GM23338 (cell line): ENCODE measurements around the gene AFF2. TPM values are rescaled to one million over a fixed set of nuclear protein-coding genes. Genes with fewer than 3 reads are reported as not detected.
A peak's percentile ranks its signal among the peaks of the same experiment; 100 is the strongest.

Experiments used
- ATAC-seq: fragments of 200-7000 bp; cut with Tn5 transposase; 3 replicates; pipeline ENCODE4 v1.9.1; 2020
- DNase-seq: peaks from one replicate; pipeline ENCODE4 v3.0.0-alpha.2; 2015; ENCODE audit warnings: low spot score
- H2AFZ ChIP-seq: fragments of 200-600 bp; sonication (generic); 2 replicates; pipeline ENCODE4 v1.8.0; 2016; ENCODE audit warnings: antibody characterized with exemption, mild to moderate bottlenecking, moderate library complexity
- H3F3A ChIP-seq: fragments of 200-600 bp; sonication (generic); replicated peaks from 2 replicates; pipeline ENCODE4 v1.8.0; 2017; ENCODE audit warnings: antibody characterized with exemption, mixed run types, low read depth
- H3K27ac ChIP-seq: fragments of 200-600 bp; sonication (generic); 2 replicates; pipeline ENCODE4 v1.6.1; 2016; ENCODE audit warnings: low read depth
- H3K27me3 ChIP-seq: fragments of 200-600 bp; sonication (generic); 2 replicates; pipeline ENCODE4 v1.8.0; 2016; ENCODE audit warnings: mild to moderate bottlenecking, mixed run types, moderate library complexity; ENCODE audit not compliant: insufficient read depth
- H3K36me3 ChIP-seq: fragments of 200-600 bp; sonication (generic); 2 replicates; pipeline ENCODE4 v1.8.0; 2016; ENCODE audit warnings: mild to moderate bottlenecking; ENCODE audit not compliant: insufficient read depth
- H3K4me1 ChIP-seq: fragments of 200-600 bp; sonication (generic); 2 replicates; pipeline ENCODE4 v1.8.0; 2016; ENCODE audit warnings: mild to moderate bottlenecking, moderate library complexity; ENCODE audit not compliant: insufficient read depth
- H3K4me2 ChIP-seq: fragments of 200-600 bp; sonication (generic); 2 replicates; pipeline ENCODE4 v1.7.1; 2017; ENCODE audit warnings: mixed run types
- H3K4me3 ChIP-seq: fragments of 200-600 bp; sonication (generic); 2 replicates; pipeline ENCODE4 v1.6.1; 2016; ENCODE audit warnings: mixed run types
- H3K79me2 ChIP-seq: fragments of 200-600 bp; sonication (generic); replicated peaks from 2 replicates; pipeline ENCODE4 v1.8.0; 2017; ENCODE audit warnings: mild to moderate bottlenecking; ENCODE audit not compliant: insufficient read depth
- H3K9me2 ChIP-seq: fragments of 200-600 bp; sonication (generic); 2 replicates; pipeline ENCODE4 v1.8.0; 2017; ENCODE audit not compliant: insufficient read depth
- H4K20me1 ChIP-seq: fragments of 200-600 bp; sonication (generic); replicated peaks from 2 replicates; pipeline ENCODE4 v1.8.0; 2017; ENCODE audit warnings: mild to moderate bottlenecking; ENCODE audit not compliant: insufficient read depth
- H3K27ac Mint-ChIP-seq: 2 replicates; pipeline ENCODE4 v1.8.0; 2020; ENCODE audit warnings: inconsistent platforms, mild to moderate bottlenecking, moderate library complexity, mixed read lengths
- H3K27me3 Mint-ChIP-seq: 3 replicates; pipeline ENCODE4 v1.8.0; 2022; ENCODE audit warnings: low read depth, mild to moderate bottlenecking, moderate library complexity, mixed read lengths, inconsistent platforms; ENCODE audit not compliant: insufficient read depth, poor library complexity
- H3K36me3 Mint-ChIP-seq: 3 replicates; pipeline ENCODE4 v1.8.0; 2021; ENCODE audit warnings: low read depth, mild to moderate bottlenecking, inconsistent platforms, moderate library complexity, mixed read lengths
- H3K4me1 Mint-ChIP-seq: 3 replicates; pipeline ENCODE4 v1.8.0; 2020; ENCODE audit warnings: mild to moderate bottlenecking, inconsistent platforms, mixed read lengths
- H3K4me3 Mint-ChIP-seq: 3 replicates; pipeline ENCODE4 v1.8.0; 2021; ENCODE audit warnings: moderate library complexity, mild to moderate bottlenecking, inconsistent platforms, mixed read lengths
- H3K9me3 Mint-ChIP-seq: 3 replicates; pipeline ENCODE4 v1.8.0; 2020; ENCODE audit warnings: moderate library complexity, mild to moderate bottlenecking, inconsistent platforms, mixed read lengths
- CREB1 ChIP-seq: fragments of 250-450 bp; sonication (Bioruptor Pico); IDR thresholded peaks from 2 replicates; pipeline ENCODE4 v1.5.0; 2020; ENCODE audit warnings: low read depth, mild to moderate bottlenecking, moderate library complexity
- EZH2phosphoT487 ChIP-seq: fragments of 200-600 bp; sonication (generic); IDR thresholded peaks from one replicate; pipeline ENCODE4 v1.8.1; 2018; ENCODE audit warnings: antibody characterized with exemption; ENCODE audit not compliant: unreplicated experiment
- JUNB ChIP-seq: IDR thresholded peaks from one replicate; pipeline ENCODE4 v1.6.1; 2016; ENCODE audit warnings: antibody characterized with exemption; ENCODE audit not compliant: unreplicated experiment
- NANOG ChIP-seq: IDR thresholded peaks from 2 replicates; pipeline ENCODE4 v1.6.1; 2016; ENCODE audit warnings: antibody characterized with exemption, borderline replicate concordance
- POLR2AphosphoS5 ChIP-seq: IDR thresholded peaks from 2 replicates; pipeline ENCODE4 v1.6.1; 2016; ENCODE audit warnings: antibody characterized with exemption, low read depth
- REST ChIP-seq: IDR thresholded peaks from one replicate; pipeline ENCODE4 v1.6.1; 2018; ENCODE audit warnings: antibody characterized with exemption; ENCODE audit not compliant: unreplicated experiment
- STAT1 ChIP-seq: IDR thresholded peaks from one replicate; pipeline ENCODE4 v1.6.1; 2016; ENCODE audit warnings: antibody characterized with exemption; ENCODE audit not compliant: unreplicated experiment
- ZNF114 ChIP-seq: fragments of 250-450 bp; sonication (Bioruptor Pico); IDR thresholded peaks from 2 replicates; pipeline ENCODE4 v1.5.0; 2020; ENCODE audit warnings: mild to moderate bottlenecking, moderate library complexity
- ZNF331 ChIP-seq: fragments of 250-450 bp; sonication (Bioruptor Pico); IDR thresholded peaks from 2 replicates; pipeline ENCODE4 v1.5.0; 2020; ENCODE audit warnings: low read depth, mild to moderate bottlenecking, moderate library complexity
- polyA plus RNA-seq: library from polyadenylated mRNA; unstranded; fragments of >200 nt; fragmentation: Nextera tagmentation; extraction: Ambion mirVana; gene quantifications from 2 replicates; pipeline ENCODE4 v1.2.1, GENCODE V29; 2016
- total RNA-seq: library from RNA; depleted of rRNA; stranded (reverse); fragments of >200 nt; shearing (Covaris generic); gene quantifications from 2 replicates; pipeline ENCODE4 v1.2.3, GENCODE V29; 2014

The AFF2 gene
- total and polyA plus RNA-seq, 2 experiments from 2014 or later, result 1.6 to 5.8 TPM

- Mint-ChIP-seq H3K9me3 (no peaks in the 10 kb centered on the region), H3K4me1 (peaks cover 8% of the 10 kb centered on the region; the same call in 2 of the 3 replicates), H3K4me3 (no peak overlapping the region), H3K27ac (peak overlapping the region; percentile 42; the same call in 1 of the 2 replicates), H3K27me3 (no peaks in the 10 kb centered on the region), H3K36me3 (no peaks in the 10 kb centered on the region)
- no peaks in the 10 kb centered on the region for H3F3A ChIP-seq
- no peaks in the 10 kb centered on the region for H3K9me2 ChIP-seq
- H3K27ac ChIP-seq, result no peak overlapping the region
- no peaks in the 10 kb centered on the region for H3K27me3 ChIP-seq
- TF ChIP-seq REST (no peak), NANOG (no peak), ZNF331 (CRISPR knock-in tag) (no peak), EZH2phosphoT487 (no peak), STAT1 (no peak), POLR2AphosphoS5 (no peak), ZNF114 (CRISPR knock-in tag) (no peak)
- H3K4me2 ChIP-seq, result no peak overlapping the region
- no peaks in the 10 kb centered on the region for H3K79me2 ChIP-seq
- ATAC-seq (no peak), DNase-seq (no peak)
- no peaks in the 10 kb centered on the region for H3K36me3 ChIP-seq
- H2AFZ ChIP-seq, result no peak overlapping the region
- H3K4me3 ChIP-seq, result no peak overlapping the region
- H4K20me1 ChIP-seq, result no peaks in the 10 kb centered on the region
- no peaks in the 10 kb centered on the region for H3K4me1 ChIP-seq
Measured at GRCh38 chrX:148588649-148589310, 88.4 kb downstream of the AFF2 start.

GRCh38 chrX:148592595-148592994 lies 92.2 kb downstream of the AFF2 start:
- Histone ChIP-seq H2AFZ (no peak overlapping the region), H3F3A (no peaks in the 10 kb centered on the region), H3K4me1 (no peaks in the 10 kb centered on the region), H3K27me3 (no peaks in the 10 kb centered on the region), H3K9me2 (no peaks in the 10 kb centered on the region), H3K79me2 (no peaks in the 10 kb centered on the region), H3K36me3 (no peaks in the 10 kb centered on the region), H3K4me3 (no peak overlapping the region), H3K4me2 (no peak overlapping the region), H3K27ac (no peak overlapping the region), H4K20me1 (no peaks in the 10 kb centered on the region)
- no peaks in the 10 kb centered on the region for H3K36me3 Mint-ChIP-seq
- no peak overlapping the region for H3K27ac Mint-ChIP-seq
- peak; percentile 97 for TF ChIP-seq ZNF331 (CRISPR knock-in tag)
- TF ChIP-seq POLR2AphosphoS5, result no peak
- no peak for TF ChIP-seq CREB1 (CRISPR knock-in tag)
- no peak for TF ChIP-seq JUNB
- no peak for TF ChIP-seq REST
- no peak for DNase-seq
- no peak for ATAC-seq
- no peaks in the 10 kb centered on the region for H3K9me3 Mint-ChIP-seq
- peaks cover 8% of the 10 kb centered on the region; the same call in 2 of the 3 replicates for H3K4me1 Mint-ChIP-seq
- no peak overlapping the region for H3K4me3 Mint-ChIP-seq
- H3K27me3 Mint-ChIP-seq, result no peaks in the 10 kb centered on the region
